BLaER1 (cell line): Measurements from ENCODE around the gene NUP98.
A peak's percentile ranks its signal among the peaks of the same experiment; 100 is the strongest.
"Not testable (repeated sequence)": the region's sequence is repeated elsewhere in the genome, so short reads cannot be mapped to it uniquely, and the experiment has no call there.

Experiments
- H3K27ac ChIP-seq: shearing (Covaris generic); formaldehyde crosslinking; 2 replicates; pipeline ENCODE4 v1.8.1; 2022
- H3K27me3 ChIP-seq: shearing (Covaris generic); formaldehyde crosslinking; 2 replicates; pipeline ENCODE4 v1.8.1; 2022
- H3K36me3 ChIP-seq: shearing (Covaris generic); formaldehyde crosslinking; 2 replicates; pipeline ENCODE4 v1.8.1; 2022
- H3K4me1 ChIP-seq: shearing (Covaris generic); formaldehyde crosslinking; 2 replicates; pipeline ENCODE4 v1.8.1; 2022
- H3K4me2 ChIP-seq: shearing (Covaris generic); formaldehyde crosslinking; 2 replicates; pipeline ENCODE4 v1.8.1; 2022
- H3K4me3 ChIP-seq: shearing (Covaris generic); formaldehyde crosslinking; 2 replicates; pipeline ENCODE4 v1.8.1; 2022
- H3K9ac ChIP-seq: shearing (Covaris generic); formaldehyde crosslinking; 2 replicates; pipeline ENCODE4 v1.8.1; 2022
- H3K9me3 ChIP-seq: shearing (Covaris generic); formaldehyde crosslinking; 2 replicates; pipeline ENCODE4 v1.8.1; 2022
- H4K20me1 ChIP-seq: shearing (Covaris generic); formaldehyde crosslinking; 2 replicates; pipeline ENCODE4 v1.8.1; 2022
- Cebpa-rat ChIP-seq: shearing (Covaris generic); IDR thresholded peaks from 2 replicates; pipeline ENCODE4 v1.8.1; 2022

The NUP98 gene

DNA sequence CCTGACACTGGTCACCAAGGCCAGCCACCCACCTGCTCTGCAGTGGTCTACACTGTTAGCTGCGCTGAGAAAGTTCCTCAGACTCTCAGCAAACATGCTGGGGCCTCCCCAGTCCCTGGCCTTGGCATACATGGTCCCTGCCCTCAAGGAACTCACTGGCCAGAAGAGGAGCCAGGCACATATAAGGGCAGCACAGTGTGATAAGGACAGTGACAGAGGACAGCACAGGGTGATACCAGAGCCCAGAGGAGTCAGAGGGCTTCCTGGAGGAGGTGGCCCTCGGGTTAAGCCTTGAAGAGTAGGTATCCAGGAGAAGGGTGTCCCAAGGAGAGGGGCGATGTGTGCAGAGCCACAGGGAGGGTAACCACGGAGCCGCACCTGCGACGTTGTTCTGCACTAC lies 151.8 kb downstream of the NUP98 start:
- peaks cover 26% of the 10 kb centered on the region for H3K27me3 ChIP-seq

DNA sequence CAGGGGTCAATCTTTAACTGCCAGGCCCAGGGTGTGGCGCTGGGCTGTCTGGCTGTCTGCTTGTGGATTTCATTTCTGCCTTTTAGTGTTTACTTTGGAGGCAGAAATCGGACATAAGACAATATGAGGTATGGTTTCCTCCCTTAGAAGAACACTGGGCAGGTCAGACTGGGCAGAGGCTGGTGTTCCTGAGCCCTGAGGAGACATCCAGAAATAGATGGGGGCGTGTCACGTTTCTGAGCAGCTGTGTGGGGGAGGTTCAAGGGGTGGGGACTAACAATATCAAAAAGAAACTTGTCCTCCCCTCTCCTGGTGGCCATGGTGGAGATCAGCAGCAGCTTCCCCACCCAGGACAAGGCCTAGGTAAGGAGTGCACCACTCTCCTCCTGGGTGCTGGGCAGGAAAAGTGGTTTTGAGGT lies 152.5 kb downstream of the NUP98 start, which contains the start of gene ART1:
TSS of gene ART1 (plus strand) at position 312 of the 419 bp plus-strand sequence. CDS start 14,086 bp downstream, outside the sequence.
- H3K9ac ChIP-seq = no peak within 1 kb of the TSS
- no peak within 1 kb of the TSS for H3K4me2 ChIP-seq
- H4K20me1 ChIP-seq = no peaks in the 10 kb centered on the region
- no peak for TF ChIP-seq Cebpa-rat
- no peak within 1 kb of the TSS for H3K4me3 ChIP-seq
- H3K27me3 ChIP-seq = peaks cover 26% of the 10 kb centered on the region
- H3K4me1 ChIP-seq = peaks cover 10% of the 10 kb centered on the region
- peaks cover 19% of the 10 kb centered on the region; the same call in 1 of the 2 replicates for H3K9me3 ChIP-seq
- H3K27ac ChIP-seq = no peak within 1 kb of the TSS
- no peaks in the 10 kb centered on the region for H3K36me3 ChIP-seq

More for the DNA sequence above, 151.8 kb downstream of the NUP98 start:
- Histone ChIP-seq H4K20me1 (no peaks in the 10 kb centered on the region), H3K4me1 (peaks cover 10% of the 10 kb centered on the region), H3K36me3 (no peaks in the 10 kb centered on the region), H3K9ac (no peak overlapping the region), H3K4me2 (no peak overlapping the region), H3K4me3 (no peak overlapping the region), H3K9me3 (peaks cover 19% of the 10 kb centered on the region; the same call in 1 of the 2 replicates), H3K27ac (no peak overlapping the region)
- no peak for TF ChIP-seq Cebpa-rat

DNA sequence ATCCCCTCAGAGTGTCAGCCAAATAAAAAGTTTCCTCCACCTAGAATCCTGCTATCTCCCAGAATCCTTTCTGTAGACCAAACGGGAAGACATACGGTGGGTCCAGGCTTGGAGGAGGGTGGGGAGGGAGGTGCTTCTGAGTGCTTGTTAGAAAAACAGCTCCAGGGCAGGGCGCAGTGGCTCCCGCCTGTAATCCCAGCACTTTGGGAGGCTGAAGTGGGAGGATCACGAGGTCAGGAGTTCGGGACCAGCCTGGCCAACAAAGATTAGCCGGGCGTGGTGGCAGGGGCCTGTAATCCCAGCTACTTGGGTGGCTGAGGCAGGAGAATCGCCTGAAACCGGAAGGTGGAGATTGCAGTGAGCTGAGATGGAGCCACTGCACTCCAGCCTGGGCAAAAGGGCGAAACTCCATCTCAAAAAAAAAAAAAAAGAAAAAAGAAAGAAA lies 154.2 kb downstream of the NUP98 start:
- Histone ChIP-seq H3K27me3 (peaks cover 26% of the 10 kb centered on the region), H3K4me1 (peaks cover 10% of the 10 kb centered on the region), H3K4me2 (peak overlapping the region; percentile 93), H3K4me3 (peak overlapping the region; percentile 67; the same call in 1 of the 2 replicates), H3K9me3 (peaks cover 19% of the 10 kb centered on the region; the same call in 1 of the 2 replicates)
- not testable (repeated sequence) for H3K36me3 ChIP-seq, H3K9ac ChIP-seq, H4K20me1 ChIP-seq, H3K27ac ChIP-seq

DNA sequence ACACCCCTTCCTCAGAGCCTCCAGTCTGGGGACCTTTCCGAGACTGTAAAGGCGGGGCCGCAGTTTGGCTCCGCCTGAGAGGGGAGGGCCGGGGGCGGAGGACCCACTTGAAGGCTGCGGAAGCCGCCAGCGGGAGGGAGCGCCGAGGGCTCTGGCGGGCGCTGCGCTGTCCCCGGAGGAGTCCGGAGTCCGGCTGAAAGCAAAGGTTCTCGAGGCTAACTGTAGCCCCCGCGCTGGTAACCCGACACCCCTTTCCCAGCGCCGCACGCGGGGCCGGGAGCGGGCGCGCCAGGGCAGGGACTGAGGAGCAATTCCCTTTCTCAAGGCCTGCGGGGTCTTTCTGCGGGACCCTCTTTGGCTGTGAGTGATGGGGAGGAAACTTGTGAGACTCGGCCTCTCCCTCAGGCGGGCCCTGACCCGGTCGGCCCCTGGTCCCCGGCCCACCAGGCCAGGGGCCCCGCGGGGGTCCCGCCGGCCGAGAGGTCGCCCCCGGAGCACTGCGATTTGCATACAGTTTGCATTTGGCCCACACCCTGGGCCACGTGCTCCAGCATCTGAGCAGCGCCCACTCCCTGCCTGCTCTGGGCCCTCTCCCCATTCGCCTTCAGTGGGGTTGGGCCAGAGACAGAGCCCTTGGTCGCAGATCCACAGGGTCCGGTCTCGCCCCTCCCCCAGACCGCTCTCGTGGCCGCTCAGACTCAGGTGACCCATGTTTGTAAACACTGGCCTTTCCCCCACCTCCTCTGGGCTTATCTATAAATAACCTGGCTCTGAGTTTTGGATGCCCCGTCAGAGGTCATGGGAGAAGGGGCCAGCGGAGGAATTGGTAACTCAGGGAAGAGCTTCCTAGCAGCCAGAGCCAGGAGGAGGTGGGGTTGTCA lies 155.0 kb downstream of the NUP98 start:
- no peaks in the 10 kb centered on the region for H4K20me1 ChIP-seq
- H3K9ac ChIP-seq = peak overlapping the region; percentile 68
- peaks cover 10% of the 10 kb centered on the region for H3K4me1 ChIP-seq
- H3K4me2 ChIP-seq = peak overlapping the region; percentile 93
- H3K27me3 ChIP-seq = peaks cover 26% of the 10 kb centered on the region
- H3K4me3 ChIP-seq = peak overlapping the region; percentile 67
- peak overlapping the region; percentile 18; the same call in 1 of the 2 replicates for H3K27ac ChIP-seq
- no peaks in the 10 kb centered on the region for H3K36me3 ChIP-seq
- peaks cover 19% of the 10 kb centered on the region; the same call in 1 of the 2 replicates for H3K9me3 ChIP-seq
- no peak for TF ChIP-seq Cebpa-rat

DNA sequence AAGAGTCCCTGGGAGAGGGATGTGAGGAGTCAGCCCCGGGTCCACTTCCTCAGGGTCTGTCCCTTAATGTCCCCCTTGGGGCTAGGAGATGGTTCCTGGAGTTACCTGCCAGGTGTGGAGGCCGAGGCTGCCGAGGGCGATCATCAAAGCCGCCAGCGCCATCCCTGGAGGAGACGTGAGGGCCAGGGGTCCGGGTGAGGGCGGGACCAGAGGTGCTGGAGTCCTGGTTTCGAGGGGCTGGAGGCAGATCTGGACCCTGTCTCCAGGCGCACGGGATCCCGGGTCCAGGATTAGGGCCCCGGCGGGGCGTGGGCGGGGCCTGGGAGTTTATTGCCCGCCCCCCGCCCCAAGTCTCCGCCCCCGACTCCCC lies 155.7 kb downstream of the NUP98 start, which contains the start of gene ART5:
TSS of gene ART5 (minus strand) at position 292 of the 370 bp plus-strand sequence. CDS start at position 162, 130 bp downstream.
- Histone ChIP-seq H4K20me1 (no peaks in the 10 kb centered on the region), H3K9ac (peak within 1 kb of the TSS; percentile 68), H3K36me3 (no peaks in the 10 kb centered on the region), H3K4me1 (peaks cover 10% of the 10 kb centered on the region), H3K27me3 (peaks cover 26% of the 10 kb centered on the region), H3K4me3 (peak within 1 kb of the TSS; percentile 67), H3K27ac (peak within 1 kb of the TSS; percentile 18; the same call in 1 of the 2 replicates), H3K4me2 (peak within 1 kb of the TSS; percentile 93), H3K9me3 (peaks cover 19% of the 10 kb centered on the region; the same call in 1 of the 2 replicates)
- TF ChIP-seq Cebpa-rat = no peak

DNA sequence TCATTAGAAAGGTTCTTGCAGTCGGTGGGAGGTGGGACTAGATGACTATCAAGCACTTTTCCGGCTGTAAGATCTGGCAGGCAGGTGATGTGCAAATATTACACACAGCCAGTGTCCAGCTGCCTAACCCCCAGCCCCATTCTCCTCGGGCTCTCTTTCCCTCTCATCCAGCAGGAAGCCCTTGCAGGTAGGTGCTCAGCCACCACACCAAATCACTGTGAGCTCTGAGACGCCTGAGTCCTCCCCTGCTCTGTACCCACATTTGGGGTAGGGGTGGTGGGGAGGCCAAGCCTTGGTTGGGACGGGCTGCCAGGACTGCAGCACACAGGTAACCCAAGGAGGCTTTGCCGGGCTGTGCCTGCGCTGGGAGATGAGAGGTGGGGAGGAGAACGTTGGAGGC lies 156.2 kb downstream of the NUP98 start:
- Histone ChIP-seq H3K36me3 (no peaks in the 10 kb centered on the region), H3K9me3 (peaks cover 19% of the 10 kb centered on the region; the same call in 1 of the 2 replicates), H3K4me3 (no peak overlapping the region), H3K4me2 (no peak overlapping the region), H3K4me1 (peaks cover 10% of the 10 kb centered on the region), H4K20me1 (no peaks in the 10 kb centered on the region), H3K27ac (no peak overlapping the region), H3K9ac (no peak overlapping the region), H3K27me3 (peaks cover 26% of the 10 kb centered on the region)
- no peak for TF ChIP-seq Cebpa-rat

- Histone ChIP-seq H3K27me3 (peaks cover 26% of the 10 kb centered on the region), H4K20me1 (no peaks in the 10 kb centered on the region), H3K4me1 (peaks cover 10% of the 10 kb centered on the region), H3K4me3 (no peak overlapping the region), H3K9ac (no peak overlapping the region), H3K27ac (no peak overlapping the region), H3K9me3 (peaks cover 17% of the 10 kb centered on the region; the same call in 1 of the 2 replicates), H3K4me2 (no peak overlapping the region), H3K36me3 (no peaks in the 10 kb centered on the region)
- no peak for TF ChIP-seq Cebpa-rat
Measured at GRCh38 chr11:3639841-3640240, 157.5 kb downstream of the NUP98 start.

DNA sequence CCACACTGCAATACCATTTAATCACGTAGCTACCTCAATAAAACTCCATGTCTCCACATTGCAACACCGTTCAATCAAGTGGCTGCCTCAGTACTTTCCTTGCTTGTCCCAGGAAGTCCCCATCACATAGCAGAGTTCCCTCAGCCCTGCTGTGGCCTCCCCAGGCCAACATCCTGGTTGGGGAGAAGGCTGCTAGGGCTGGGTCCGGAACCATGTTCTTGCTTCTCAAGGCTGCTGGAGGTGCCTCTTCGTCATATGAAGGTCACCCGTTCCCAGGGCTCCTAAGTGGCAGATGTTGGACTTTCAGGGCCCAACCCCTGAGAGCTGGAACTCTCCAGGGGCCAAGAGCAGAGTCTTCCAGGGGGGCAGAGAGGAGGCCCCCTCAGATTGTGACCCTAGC lies 158.8 kb downstream of the NUP98 start:
- no peak for TF ChIP-seq Cebpa-rat
- Histone ChIP-seq H3K4me1 (peaks cover 10% of the 10 kb centered on the region), H3K27ac (no peak overlapping the region), H3K4me2 (no peak overlapping the region), H3K4me3 (no peak overlapping the region), H4K20me1 (no peaks in the 10 kb centered on the region), H3K9me3 (peaks cover 8% of the 10 kb centered on the region; the same call in 1 of the 2 replicates), H3K36me3 (no peaks in the 10 kb centered on the region), H3K27me3 (peaks cover 24% of the 10 kb centered on the region), H3K9ac (no peak overlapping the region)

- H3K27me3 ChIP-seq = peaks cover 11% of the 10 kb centered on the region
Measured at GRCh38 chr11:3637201-3637600, 160.2 kb downstream of the NUP98 start.

More at GRCh38 chr11:3637201-3637600, 160.2 kb downstream of the NUP98 start:
- no peaks in the 10 kb centered on the region for H4K20me1 ChIP-seq
- no peak overlapping the region for H3K4me3 ChIP-seq
- H3K9ac ChIP-seq = no peak overlapping the region
- no peak overlapping the region for H3K4me2 ChIP-seq
- H3K36me3 ChIP-seq = no peaks in the 10 kb centered on the region
- 0 out of 2 replicates have a peak, but pooled peaks cover 3% of the 10 kb centered on the region for H3K9me3 ChIP-seq
- 0 out of 2 replicates have a peak, but pooled peaks cover under 1% of the 10 kb centered on the region for H3K4me1 ChIP-seq
- TF ChIP-seq Cebpa-rat = no peak
- no peak overlapping the region for H3K27ac ChIP-seq
